Activated naive CD4-positive, alpha-beta T cell treated with anti-CD3 and anti-CD28 coated beads for 36 hours (primary cell): ENCODE results near the gene SCARB2. TPM values are rescaled to one million over a fixed set of nuclear protein-coding genes. Genes with fewer than 3 reads are reported as not detected.

Source experiments
- CTCF ChIA-PET: fragments of 350-600 bp; sonication (Branson Sonifier 250); formaldehyde crosslinking; loops from one replicate; lab custom pipeline; 2021; ENCODE audit warnings: antibody characterized with exemption; lab: Charles Lee
- DNase-seq: peaks from one replicate; pipeline ENCODE4 v3.0.0-alpha.2; 2020
- H3K27ac Mint-ChIP-seq: one replicate; pipeline ENCODE4 v1.8.0; 2021; ENCODE audit warnings: mild to moderate bottlenecking, mixed read lengths
- H3K27me3 Mint-ChIP-seq: one replicate; pipeline ENCODE4 v1.8.0; 2021; ENCODE audit warnings: low read depth, mixed read lengths
- H3K36me3 Mint-ChIP-seq: one replicate; pipeline ENCODE4 v1.8.0; 2021; ENCODE audit warnings: low read depth, mixed read lengths
- H3K4me1 Mint-ChIP-seq: one replicate; pipeline ENCODE4 v1.8.0; 2021; ENCODE audit warnings: low read depth, mixed read lengths
- H3K4me3 Mint-ChIP-seq: one replicate; pipeline ENCODE4 v1.8.0; 2021; ENCODE audit warnings: mild to moderate bottlenecking, moderate library complexity, mixed read lengths
- H3K9me3 Mint-ChIP-seq: one replicate; pipeline ENCODE4 v1.8.0; 2021; ENCODE audit warnings: mixed read lengths
- intact Hi-C: fragments of 100-400 bp; cut with micrococcal nuclease; formaldehyde crosslinking; loops from one replicate; pipeline ENCODE4 v1.15.1; 2023
- total RNA-seq, 2 experiments: library from RNA; stranded (reverse); gene quantifications; one replicate each; pipeline ENCODE4 v1.2.3, GENCODE V29; 2021

SCARB2 gene
- total RNA-seq, 2 experiments from 2014 or later, result 5.4 to 7.8 TPM

- H3K4me1 Mint-ChIP-seq, result no peaks in the 10 kb centered on the region
- H3K27ac Mint-ChIP-seq, result no peak overlapping the region
- no peaks in the 10 kb centered on the region for H3K9me3 Mint-ChIP-seq
- H3K27me3 Mint-ChIP-seq, result no peaks in the 10 kb centered on the region
- intact Hi-C loops, result no loop called here
- H3K4me3 Mint-ChIP-seq, result no peak overlapping the region
- DNase-seq, result no peak
- CTCF ChIA-PET, result no interaction called here
- H3K36me3 Mint-ChIP-seq, result peaks cover 41% of the 10 kb centered on the region
Measured at GRCh38 chr4:76125816-76126215, 87.8 kb downstream of the SCARB2 start.

DNA sequence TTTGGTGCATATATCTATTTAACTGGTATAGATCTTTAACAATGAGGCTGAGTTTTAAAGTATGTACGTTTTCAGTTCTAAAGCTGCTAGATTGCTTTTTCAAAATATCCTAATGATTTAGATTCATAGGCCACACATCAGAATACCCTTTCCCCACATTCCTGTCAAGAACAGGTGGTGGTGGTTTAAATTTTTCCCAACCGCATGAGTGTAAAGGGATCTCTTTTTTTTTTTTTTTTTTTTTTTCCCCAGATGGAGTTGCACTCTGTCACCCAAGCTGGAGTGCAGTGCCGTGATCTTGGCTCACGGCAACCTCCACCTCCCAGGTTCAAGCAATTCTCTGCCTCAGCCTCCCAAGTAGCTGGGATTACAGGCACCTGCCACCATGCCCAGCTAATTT, 93.4 kb downstream of the SCARB2 start:
- Mint-ChIP-seq H3K36me3 (peaks cover 49% of the 10 kb centered on the region), H3K27me3 (no peaks in the 10 kb centered on the region), H3K9me3 (no peaks in the 10 kb centered on the region), H3K27ac (no peak overlapping the region), H3K4me1 (no peaks in the 10 kb centered on the region), H3K4me3 (no peak overlapping the region)
- CTCF ChIA-PET, result interaction anchor here (1.0 to 1.3 kb wide), 4 partner anchors 10 to 258 kb away, joined by 3 to 4 read pairs (median 4); no protein-coding TSS in a partner anchor
- intact Hi-C loops, result no loop called here
- DNase-seq, result no peak

GRCh38 chr4:76117536-76117935, 96.1 kb downstream of the SCARB2 start:
- CTCF ChIA-PET, result interaction anchor here (0.7 kb wide), 1 partner anchor 405 kb away, joined by 3 read pairs; no protein-coding TSS in a partner anchor
- Mint-ChIP-seq H3K4me1 (no peaks in the 10 kb centered on the region), H3K27me3 (no peaks in the 10 kb centered on the region), H3K27ac (no peak overlapping the region), H3K4me3 (no peak overlapping the region), H3K9me3 (no peaks in the 10 kb centered on the region), H3K36me3 (peaks cover 46% of the 10 kb centered on the region)
- DNase-seq, result no peak
- intact Hi-C loops, result no loop called here

- CTCF ChIA-PET, result no interaction called here
- Mint-ChIP-seq H3K27ac (no peak overlapping the region), H3K4me1 (no peaks in the 10 kb centered on the region), H3K27me3 (no peaks in the 10 kb centered on the region), H3K4me3 (no peak overlapping the region), H3K36me3 (peaks cover 48% of the 10 kb centered on the region), H3K9me3 (no peaks in the 10 kb centered on the region)
- intact Hi-C loops, result no loop called here
- no peak for DNase-seq
Measured at GRCh38 chr4:76116821-76117220, 96.8 kb downstream of the SCARB2 start.

Other genes starting within 250 kb of the SCARB2 start
- 10 to 100 TPM; 30.5 to 31.5 TPM for gene SDAD1, start 222.9 kb downstream of the SCARB2 start, total RNA-seq
- under 1 TPM; 0.74 to 0.89 TPM for gene CXCL9, start 206.3 kb downstream of the SCARB2 start, total RNA-seq
- under 1 TPM; 0.41 to 0.64 TPM for gene CXCL10, start 190.3 kb downstream of the SCARB2 start, total RNA-seq
- not detected for gene CXCL11, start 177.8 kb downstream of the SCARB2 start, total RNA-seq
- not detected for gene ART3, start 139.1 kb downstream of the SCARB2 start, total RNA-seq
- gene NUP54, start 65.4 kb downstream of the SCARB2 start, total RNA-seq, result 10 to 100 TPM; 43.9 to 53.4 TPM
- gene FAM47E, start 37.9 kb upstream of the SCARB2 start, total RNA-seq, result not detected
- gene STBD1, start 92.9 kb upstream of the SCARB2 start, total RNA-seq, result not detected
- gene CCDC158, start 207.3 kb upstream of the SCARB2 start, total RNA-seq, result not detected
- gene SHROOM3, start 221.4 kb upstream of the SCARB2 start, total RNA-seq, result under 1 TPM; 0.12 to 0.21 TPM